GM21737 (cell line): ENCODE measurements around the gene CLDN6.

ENCODE experiments used
- ATAC-seq: cut with Tn5 transposase; IDR thresholded peaks from one replicate; pipeline ENCODE4 v1.9.1; 2021; ENCODE audit warnings: mild to moderate bottlenecking, moderate library complexity; ENCODE audit not compliant: unreplicated experiment

CLDN6 gene

GRCh38 chr16:3015865-3016521 lies 2.0 kb downstream of the CLDN6 start:
- no peak for ATAC-seq

GRCh38 chr16:3014971-3015370 lies 3.0 kb downstream of the CLDN6 start:
- no peak for ATAC-seq

GRCh38 chr16:3013998-3014690 lies 3.8 kb downstream of the CLDN6 start:
- ATAC-seq = no peak

GRCh38 chr16:3013491-3013951 lies 4.5 kb downstream of the CLDN6 start:
- ATAC-seq = no peak

GRCh38 chr16:3012828-3013420 lies 5.1 kb downstream of the CLDN6 start, which contains the start of gene CLDN9:
Gene CLDN9 (plus strand): TSS chr16:3012923. CDS start chr16:3013363, 440 bp downstream.
- ATAC-seq = no peak

GRCh38 chr16:3012246-3012645 lies 5.7 kb downstream of the CLDN6 start:
- no peak for ATAC-seq

- ATAC-seq = no peak
Observed at GRCh38 chr16:3010510-3010909, 7.5 kb downstream of the CLDN6 start.

GRCh38 chr16:3009568-3010390 lies 8.2 kb downstream of the CLDN6 start:
- ATAC-seq = no peak

- no peak for ATAC-seq
Observed at GRCh38 chr16:3008690-3009037, 9.3 kb downstream of the CLDN6 start.

GRCh38 chr16:3007957-3008689 lies 9.9 kb downstream of the CLDN6 start:
- no peak for ATAC-seq

GRCh38 chr16:3007059-3007956 lies 10.7 kb downstream of the CLDN6 start:
- ATAC-seq = no peak

- ATAC-seq = no peak
Observed at GRCh38 chr16:3004781-3005284, 13.2 kb downstream of the CLDN6 start.

- peak; percentile 4 for ATAC-seq
Observed at GRCh38 chr16:3004319-3004718, 13.7 kb downstream of the CLDN6 start.

GRCh38 chr16:3003582-3004270 lies 14.3 kb downstream of the CLDN6 start:
- ATAC-seq = peak; percentile 93

- no peak for ATAC-seq
Observed at GRCh38 chr16:3001316-3001715, 16.7 kb downstream of the CLDN6 start.

- ATAC-seq = no peak
Observed at GRCh38 chr16:3000540-3000939, 17.4 kb downstream of the CLDN6 start.

GRCh38 chr16:2999929-3000328 lies 18.1 kb downstream of the CLDN6 start:
- ATAC-seq = no peak

- no peak for ATAC-seq
Observed at GRCh38 chr16:2996298-2996697, 21.7 kb downstream of the CLDN6 start.
